K562 (cell line): ENCODE data around the gene CNGB1. TPM values are rescaled to one million over a fixed set of nuclear protein-coding genes. Genes with fewer than 3 reads are reported as not detected.
A peak's percentile ranks its signal among the peaks of the same experiment; 100 is the strongest.

Experiments
- BCOR ChIP-seq: fragments of 450-650 bp; IDR thresholded peaks from 2 replicates; pipeline ENCODE4 v1.6.1; 2016
- DMBX1 ChIP-seq: fragments of 250-450 bp; sonication (Bioruptor Pico); IDR thresholded peaks from 2 replicates; pipeline ENCODE4 v1.8.0; 2022; ENCODE audit warnings: inconsistent platforms, mild to moderate bottlenecking, moderate library complexity, borderline replicate concordance
- ESRRB ChIP-seq: fragments of 250-450 bp; sonication (Bioruptor Pico); IDR thresholded peaks from 2 replicates; pipeline ENCODE4 v1.5.0; 2020; ENCODE audit warnings: mild to moderate bottlenecking, moderate library complexity, borderline replicate concordance
- GTF2A2 ChIP-seq: IDR thresholded peaks from 2 replicates; pipeline ENCODE4 v1.6.1; 2016; ENCODE audit warnings: mild to moderate bottlenecking, missing genetic modification characterization, missing compliant biosample characterization
- NFE2 ChIP-seq: IDR thresholded peaks from 2 replicates; pipeline ENCODE4 v1.6.1; 2014; ENCODE audit warnings: antibody characterized with exemption, low read depth
- SRSF9 ChIP-seq: fragments of 200-400 bp; formaldehyde crosslinking; IDR thresholded peaks from 2 replicates; pipeline ENCODE4 v1.6.1; 2017; ENCODE audit warnings: low read depth, low read length, borderline replicate concordance
- ZNF165 ChIP-seq: fragments of 250-450 bp; sonication (Bioruptor Pico); IDR thresholded peaks from 2 replicates; pipeline ENCODE4 v1.4.0; 2020; ENCODE audit warnings: borderline replicate concordance
- ZNF232 ChIP-seq: sonication (generic); formaldehyde crosslinking; IDR thresholded peaks from 2 replicates; pipeline ENCODE4 v1.8.0; 2022; ENCODE audit warnings: mild to moderate bottlenecking, missing genetic modification reagents
- ZNF324 ChIP-seq: fragments of 250-450 bp; sonication (Bioruptor Pico); IDR thresholded peaks from 2 replicates; pipeline ENCODE4 v1.4.0; 2020; ENCODE audit warnings: mild to moderate bottlenecking
- ZNF76 ChIP-seq: fragments of 250-450 bp; sonication (Bioruptor Pico); IDR thresholded peaks from 2 replicates; pipeline ENCODE4 v1.4.0; 2020; ENCODE audit warnings: mild to moderate bottlenecking, moderate library complexity, borderline replicate concordance
- polyA plus RNA-seq, 8 experiments: library from polyadenylated mRNA; depleted of rRNA in 4 of 8; stranded (reverse) in 5 of 8; unstranded in 3 of 8; fragments of >200 nt; fragmentation: Nextera tagmentation in 2 of 8; fragmentation: Illumina TruSeq in 1 of 8; extraction: Ambion mirVana in 2 of 8; extraction: Trizol in 1 of 8; gene quantifications; 2 replicates each; pipeline versions ENCODE4 v1.2.1 to v1.2.3, GENCODE V29; 2011 to 2014; ENCODE audit warnings: inconsistent platforms in 1 of 8, missing spikeins in 1 of 8
- total RNA-seq, 7 experiments: library from RNA; depleted of rRNA in 6 of 7; stranded (reverse); fragments of >200 nt in 6 of 7; fragmentation: Illumina TruSeq in 2 of 7; extraction: Trizol in 2 of 7; gene quantifications; 2 replicates each; pipeline versions ENCODE4 v1.2.1 to v1.2.3, GENCODE V29; 2011 to 2021; ENCODE audit warnings: low replicate concordance in 1 of 7
- TF ChIP-seq, protein P1 (sequence below), 2 experiments: fragments of 450-650 bp; IDR thresholded peaks; 2 replicates each; pipeline ENCODE4 v1.6.1; 2016; ENCODE audit warnings: mild to moderate bottlenecking in 2 of 2, borderline replicate concordance in 1 of 2, low read depth in 1 of 2, moderate library complexity in 1 of 2
- TF ChIP-seq, protein P2 (sequence below): sonication (generic); formaldehyde crosslinking; IDR thresholded peaks from 2 replicates; pipeline ENCODE4 v1.8.0; 2022; ENCODE audit warnings: mild to moderate bottlenecking, missing genetic modification reagents
- TF ChIP-seq, protein P3 (sequence below): fragments of 250-450 bp; sonication (Bioruptor Pico); IDR thresholded peaks from 2 replicates; pipeline ENCODE4 v1.9.0; 2021; ENCODE audit warnings: mild to moderate bottlenecking
- TF ChIP-seq, protein P4 (sequence below), 2 experiments: fragments of 450-650 bp; IDR thresholded peaks; 2 replicates each; pipeline ENCODE4 v1.6.1; 2016

CNGB1 gene
- total and polyA plus RNA-seq, 9 of the 15 experiments (the other 6 are each of a cell fraction or from before 2014, with no cell fraction given) = not detected

DNA sequence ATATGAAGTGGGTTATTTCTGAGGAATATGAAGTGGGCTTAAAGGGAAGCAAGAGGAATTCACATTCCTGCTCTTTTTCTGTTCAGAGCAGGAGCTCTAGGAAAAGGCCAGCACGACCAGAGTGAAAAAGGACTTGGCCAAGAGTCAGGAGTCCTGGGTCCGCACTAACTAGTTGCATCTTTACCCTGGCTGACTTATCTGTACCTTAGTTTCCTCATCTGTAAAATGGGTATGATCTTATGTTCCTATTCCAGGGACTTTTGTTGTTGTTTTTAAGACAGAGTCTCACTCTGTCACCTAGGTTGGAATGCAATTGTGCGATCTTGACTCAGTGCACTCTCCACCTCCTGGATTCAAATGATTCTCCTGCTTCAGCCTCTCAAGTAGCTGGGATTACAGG, 52.5 kb downstream of the CNGB1 start (continued):
- TF ChIP-seq, protein P1, sequence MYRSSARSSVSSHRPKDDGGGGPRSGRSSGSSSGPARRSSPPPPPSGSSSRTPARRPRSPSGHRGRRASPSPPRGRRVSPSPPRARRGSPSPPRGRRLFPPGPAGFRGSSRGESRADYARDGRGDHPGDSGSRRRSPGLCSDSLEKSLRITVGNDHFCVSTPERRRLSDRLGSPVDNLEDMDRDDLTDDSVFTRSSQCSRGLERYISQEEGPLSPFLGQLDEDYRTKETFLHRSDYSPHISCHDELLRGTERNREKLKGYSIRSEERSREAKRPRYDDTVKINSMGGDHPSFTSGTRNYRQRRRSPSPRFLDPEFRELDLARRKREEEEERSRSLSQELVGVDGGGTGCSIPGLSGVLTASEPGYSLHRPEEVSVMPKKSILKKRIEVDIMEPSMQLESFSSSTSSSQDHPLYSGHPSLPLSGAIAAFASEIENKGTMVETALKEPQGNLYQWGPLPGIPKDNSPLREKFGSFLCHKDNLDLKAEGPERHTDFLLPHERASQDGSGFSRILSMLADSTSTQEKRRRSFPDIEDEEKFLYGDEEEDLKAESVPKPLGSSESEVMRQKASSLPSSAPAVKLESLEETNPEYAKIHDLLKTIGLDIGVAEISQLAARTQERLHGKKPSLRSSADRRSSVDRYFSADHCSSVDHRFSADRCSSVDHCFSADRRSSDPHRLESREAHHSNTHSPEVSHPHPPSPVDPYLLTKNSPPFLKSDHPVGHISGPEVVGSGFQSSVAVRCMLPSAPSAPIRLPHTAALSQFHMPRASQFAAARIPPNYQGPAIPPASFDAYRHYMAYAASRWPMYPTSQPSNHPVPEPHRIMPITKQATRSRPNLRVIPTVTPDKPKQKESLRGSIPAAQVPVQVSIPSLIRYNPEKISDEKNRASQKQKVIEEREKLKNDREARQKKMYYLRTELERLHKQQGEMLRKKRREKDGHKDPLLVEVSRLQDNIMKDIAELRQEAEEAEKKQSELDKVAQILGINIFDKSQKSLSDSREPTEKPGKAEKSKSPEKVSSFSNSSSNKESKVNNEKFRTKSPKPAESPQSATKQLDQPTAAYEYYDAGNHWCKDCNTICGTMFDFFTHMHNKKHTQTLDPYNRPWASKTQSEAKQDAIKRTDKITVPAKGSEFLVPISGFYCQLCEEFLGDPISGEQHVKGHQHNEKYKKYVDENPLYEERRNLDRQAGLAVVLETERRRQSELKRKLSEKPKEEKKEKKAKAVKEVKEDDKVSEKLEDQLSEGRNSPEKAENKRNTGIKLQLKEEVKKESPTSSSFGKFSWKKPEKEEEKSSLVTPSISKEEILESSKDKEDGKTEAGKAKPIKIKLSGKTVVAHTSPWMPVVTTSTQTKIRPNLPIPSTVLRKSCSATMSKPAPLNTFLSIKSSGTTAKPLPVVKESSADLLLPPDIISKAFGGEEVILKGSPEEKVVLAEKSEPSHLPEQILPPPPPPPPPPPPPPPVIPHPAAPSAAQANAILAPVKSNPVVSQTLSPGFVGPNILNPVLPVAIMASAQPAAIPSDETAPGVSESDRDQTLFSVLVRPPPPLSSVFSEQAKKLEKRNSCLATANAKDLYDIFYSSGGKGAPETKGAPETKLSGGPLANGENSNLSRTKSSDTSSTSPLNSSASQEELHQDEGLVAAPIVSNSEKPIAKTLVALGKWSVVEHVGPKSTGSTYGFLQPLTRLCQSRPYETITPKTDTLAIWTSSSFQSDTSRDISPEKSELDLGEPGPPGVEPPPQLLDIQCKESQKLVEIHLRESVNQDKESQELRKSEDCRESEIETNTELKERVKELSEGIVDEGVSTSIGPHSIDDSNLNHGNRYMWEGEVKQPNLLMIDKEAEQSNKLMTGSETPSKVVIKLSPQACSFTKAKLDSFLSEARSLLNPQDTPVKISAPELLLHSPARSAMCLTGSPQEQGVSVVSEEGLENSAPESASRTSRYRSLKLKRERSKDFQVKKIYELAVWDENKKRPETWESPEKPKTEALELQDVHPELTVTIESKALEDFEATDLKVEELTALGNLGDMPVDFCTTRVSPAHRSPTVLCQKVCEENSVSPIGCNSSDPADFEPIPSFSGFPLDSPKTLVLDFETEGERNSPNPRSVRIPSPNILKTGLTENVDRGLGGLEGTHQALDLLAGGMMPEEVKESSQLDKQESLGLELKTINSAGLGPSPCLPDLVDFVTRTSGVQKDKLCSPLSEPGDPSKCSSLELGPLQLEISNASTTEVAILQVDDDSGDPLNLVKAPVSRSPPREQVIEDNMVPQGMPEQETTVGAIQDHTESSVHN (IDR thresholded peaks at IDR 0.05; ENCODE audit: borderline replicate concordance in 1 of 2, low read depth in 1 of 2) = no peak
- TF ChIP-seq NFE2 = no peak
- peak; percentile 53; the same call in 1 of the 2 replicates for TF ChIP-seq BCOR
- TF ChIP-seq, protein P2, sequence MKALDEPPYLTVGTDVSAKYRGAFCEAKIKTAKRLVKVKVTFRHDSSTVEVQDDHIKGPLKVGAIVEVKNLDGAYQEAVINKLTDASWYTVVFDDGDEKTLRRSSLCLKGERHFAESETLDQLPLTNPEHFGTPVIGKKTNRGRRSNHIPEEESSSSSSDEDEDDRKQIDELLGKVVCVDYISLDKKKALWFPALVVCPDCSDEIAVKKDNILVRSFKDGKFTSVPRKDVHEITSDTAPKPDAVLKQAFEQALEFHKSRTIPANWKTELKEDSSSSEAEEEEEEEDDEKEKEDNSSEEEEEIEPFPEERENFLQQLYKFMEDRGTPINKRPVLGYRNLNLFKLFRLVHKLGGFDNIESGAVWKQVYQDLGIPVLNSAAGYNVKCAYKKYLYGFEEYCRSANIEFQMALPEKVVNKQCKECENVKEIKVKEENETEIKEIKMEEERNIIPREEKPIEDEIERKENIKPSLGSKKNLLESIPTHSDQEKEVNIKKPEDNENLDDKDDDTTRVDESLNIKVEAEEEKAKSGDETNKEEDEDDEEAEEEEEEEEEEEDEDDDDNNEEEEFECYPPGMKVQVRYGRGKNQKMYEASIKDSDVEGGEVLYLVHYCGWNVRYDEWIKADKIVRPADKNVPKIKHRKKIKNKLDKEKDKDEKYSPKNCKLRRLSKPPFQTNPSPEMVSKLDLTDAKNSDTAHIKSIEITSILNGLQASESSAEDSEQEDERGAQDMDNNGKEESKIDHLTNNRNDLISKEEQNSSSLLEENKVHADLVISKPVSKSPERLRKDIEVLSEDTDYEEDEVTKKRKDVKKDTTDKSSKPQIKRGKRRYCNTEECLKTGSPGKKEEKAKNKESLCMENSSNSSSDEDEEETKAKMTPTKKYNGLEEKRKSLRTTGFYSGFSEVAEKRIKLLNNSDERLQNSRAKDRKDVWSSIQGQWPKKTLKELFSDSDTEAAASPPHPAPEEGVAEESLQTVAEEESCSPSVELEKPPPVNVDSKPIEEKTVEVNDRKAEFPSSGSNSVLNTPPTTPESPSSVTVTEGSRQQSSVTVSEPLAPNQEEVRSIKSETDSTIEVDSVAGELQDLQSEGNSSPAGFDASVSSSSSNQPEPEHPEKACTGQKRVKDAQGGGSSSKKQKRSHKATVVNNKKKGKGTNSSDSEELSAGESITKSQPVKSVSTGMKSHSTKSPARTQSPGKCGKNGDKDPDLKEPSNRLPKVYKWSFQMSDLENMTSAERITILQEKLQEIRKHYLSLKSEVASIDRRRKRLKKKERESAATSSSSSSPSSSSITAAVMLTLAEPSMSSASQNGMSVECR (CRISPR knock-in tag) = no peak
- no peak for TF ChIP-seq ZNF165
- TF ChIP-seq, protein P3, sequence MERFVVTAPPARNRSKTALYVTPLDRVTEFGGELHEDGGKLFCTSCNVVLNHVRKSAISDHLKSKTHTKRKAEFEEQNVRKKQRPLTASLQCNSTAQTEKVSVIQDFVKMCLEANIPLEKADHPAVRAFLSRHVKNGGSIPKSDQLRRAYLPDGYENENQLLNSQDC = no peak
- no peak for TF ChIP-seq ESRRB (CRISPR knock-in tag)
- no peak for TF ChIP-seq GTF2A2 (tag)
- no peak for TF ChIP-seq ZNF324 (CRISPR knock-in tag)
- no peak for TF ChIP-seq SRSF9
- no peak for TF ChIP-seq ZNF232 (CRISPR knock-in tag)
- TF ChIP-seq DMBX1 (CRISPR knock-in tag) = no peak
- TF ChIP-seq ZNF76 (CRISPR knock-in tag) = no peak
- TF ChIP-seq, protein P4, sequence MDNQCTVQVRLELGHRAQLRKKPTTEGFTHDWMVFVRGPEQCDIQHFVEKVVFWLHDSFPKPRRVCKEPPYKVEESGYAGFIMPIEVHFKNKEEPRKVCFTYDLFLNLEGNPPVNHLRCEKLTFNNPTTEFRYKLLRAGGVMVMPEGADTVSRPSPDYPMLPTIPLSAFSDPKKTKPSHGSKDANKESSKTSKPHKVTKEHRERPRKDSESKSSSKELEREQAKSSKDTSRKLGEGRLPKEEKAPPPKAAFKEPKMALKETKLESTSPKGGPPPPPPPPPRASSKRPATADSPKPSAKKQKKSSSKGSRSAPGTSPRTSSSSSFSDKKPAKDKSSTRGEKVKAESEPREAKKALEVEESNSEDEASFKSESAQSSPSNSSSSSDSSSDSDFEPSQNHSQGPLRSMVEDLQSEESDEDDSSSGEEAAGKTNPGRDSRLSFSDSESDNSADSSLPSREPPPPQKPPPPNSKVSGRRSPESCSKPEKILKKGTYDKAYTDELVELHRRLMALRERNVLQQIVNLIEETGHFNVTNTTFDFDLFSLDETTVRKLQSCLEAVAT (IDR thresholded peaks at IDR 0.05) = no peak
